T-helper 2 cell treated with Interferon-gamma antibody and Interleukin-4, amounts not matched to agents 5 μg/mL and 100 μg/mL, for 36 hours (primary cell): Measurements from ENCODE around the gene OR5K3.
"Not testable (repeated sequence)": the region's sequence is repeated elsewhere in the genome, so short reads cannot be mapped to it uniquely, and the experiment has no call there.

Experiments
- DNase-seq: peaks from one replicate; pipeline ENCODE4 v3.0.0; 2021; ENCODE audit warnings: low spot score
- H3K27ac Mint-ChIP-seq: one replicate; pipeline ENCODE4 v1.8.0; 2021; ENCODE audit warnings: mild to moderate bottlenecking, mixed read lengths
- H3K27me3 Mint-ChIP-seq: one replicate; pipeline ENCODE4 v1.8.0; 2021; ENCODE audit warnings: low read depth, mixed read lengths
- H3K36me3 Mint-ChIP-seq: one replicate; pipeline ENCODE4 v1.8.0; 2021; ENCODE audit warnings: low read depth, mixed read lengths
- H3K4me1 Mint-ChIP-seq: one replicate; pipeline ENCODE4 v1.8.0; 2021; ENCODE audit warnings: low read depth, mixed read lengths
- H3K4me3 Mint-ChIP-seq: one replicate; pipeline ENCODE4 v1.8.0; 2022; ENCODE audit warnings: mild to moderate bottlenecking, moderate library complexity, mixed read lengths
- H3K9me3 Mint-ChIP-seq: one replicate; pipeline ENCODE4 v1.8.0; 2021; ENCODE audit warnings: mixed read lengths

The OR5K3 gene

DNA sequence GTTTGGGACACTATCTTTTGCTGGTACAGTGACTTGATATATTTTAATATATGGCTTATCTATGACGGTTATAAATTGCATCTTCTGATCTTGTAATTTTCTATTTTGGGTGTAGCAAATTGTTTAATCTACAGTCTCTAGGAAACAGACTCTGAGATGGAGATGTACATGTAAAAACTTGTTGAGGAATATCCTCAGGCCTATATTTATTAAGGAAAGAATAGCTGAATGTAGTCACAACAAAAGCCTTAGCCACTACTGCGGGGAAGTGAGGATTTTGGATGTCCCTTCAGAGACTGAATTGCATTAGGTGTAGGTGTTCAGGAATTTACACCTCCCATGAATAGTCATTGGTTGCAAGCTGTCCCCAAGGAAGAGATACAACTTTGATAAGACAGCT is 13.8 kb upstream of the OR5K3 start:
- no peaks in the 10 kb centered on the region for H3K4me1 Mint-ChIP-seq
- peaks cover 23% of the 10 kb centered on the region for H3K27me3 Mint-ChIP-seq
- no peaks in the 10 kb centered on the region for H3K9me3 Mint-ChIP-seq
- H3K4me3 Mint-ChIP-seq = no peak overlapping the region
- H3K27ac Mint-ChIP-seq = no peak overlapping the region
- H3K36me3 Mint-ChIP-seq = no peaks in the 10 kb centered on the region
- no peak for DNase-seq

DNA sequence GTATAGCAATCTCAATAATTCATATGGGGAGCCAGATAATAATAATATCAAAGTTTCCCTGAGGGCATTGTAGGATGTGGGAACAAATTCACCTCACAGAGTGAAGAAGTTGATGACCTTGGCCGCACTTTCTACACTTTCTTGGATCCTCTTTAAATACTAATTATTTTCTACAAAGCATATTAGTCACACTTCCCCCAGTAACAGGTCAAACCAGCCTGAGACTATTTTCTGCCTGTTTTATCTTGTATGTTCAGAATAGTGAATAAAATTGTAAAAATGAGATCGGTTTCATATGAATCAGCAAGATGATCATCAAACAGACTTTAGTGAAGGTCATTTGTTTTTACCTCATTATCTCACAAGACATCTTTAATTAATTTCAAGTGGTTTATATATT is 2.3 kb upstream of the OR5K3 start:
- H3K27ac Mint-ChIP-seq = no peak overlapping the region

DNA sequence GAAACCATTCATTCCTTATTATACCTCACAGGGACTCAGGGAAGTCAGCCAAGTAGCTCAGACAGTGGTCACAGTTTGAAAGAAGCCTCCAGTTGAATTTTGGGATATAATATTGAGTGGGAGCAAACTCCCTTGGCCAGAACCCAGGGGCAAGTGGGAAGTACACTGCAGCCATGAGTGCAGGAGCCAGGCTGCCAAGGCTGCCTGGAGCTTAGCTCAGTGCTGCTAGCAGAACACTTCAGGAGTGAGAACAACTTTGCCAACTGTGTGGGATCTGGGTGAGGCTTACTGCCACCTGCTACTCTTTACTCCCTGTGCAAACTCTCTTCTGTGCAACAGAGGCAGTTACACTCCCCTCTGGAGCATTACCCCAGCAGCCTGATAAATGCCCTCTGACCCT is 4.6 kb downstream of the OR5K3 start:
- H3K4me1 Mint-ChIP-seq = peaks cover 1% of the 10 kb centered on the region
- peaks cover 24% of the 10 kb centered on the region for H3K27me3 Mint-ChIP-seq
- H3K27ac Mint-ChIP-seq = no peak overlapping the region
- no peak overlapping the region for H3K4me3 Mint-ChIP-seq
- no peak for DNase-seq
- peaks cover 3% of the 10 kb centered on the region for H3K36me3 Mint-ChIP-seq
- peaks cover 29% of the 10 kb centered on the region for H3K9me3 Mint-ChIP-seq

More for the DNA sequence above, 2.3 kb upstream of the OR5K3 start:
- Mint-ChIP-seq H3K36me3 (no peaks in the 10 kb centered on the region), H3K27me3 (peaks cover 37% of the 10 kb centered on the region), H3K9me3 (no peaks in the 10 kb centered on the region), H3K4me3 (no peak overlapping the region), H3K4me1 (no peaks in the 10 kb centered on the region)
- DNase-seq = no peak

DNA sequence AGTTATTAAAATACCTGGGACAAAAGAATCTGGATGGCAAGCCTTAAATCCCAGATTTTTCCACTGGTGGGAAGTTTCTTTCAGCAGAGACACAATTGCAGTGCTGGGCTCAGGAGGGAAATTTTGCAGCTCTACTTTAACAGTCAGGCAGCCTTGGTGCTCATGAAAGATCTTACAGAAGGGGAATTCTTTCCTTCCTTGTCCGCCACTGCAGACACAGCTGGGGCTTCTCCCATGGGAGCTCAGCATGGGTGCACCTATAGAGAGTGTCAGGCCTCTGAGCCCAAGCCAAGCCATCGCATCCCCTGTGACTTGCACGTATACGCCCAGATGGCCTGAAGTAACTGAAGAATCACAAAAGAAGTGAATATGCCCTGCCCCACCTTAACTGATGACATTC is 6.0 kb downstream of the OR5K3 start:
- DNase-seq, H3K27ac Mint-ChIP-seq, H3K4me1 Mint-ChIP-seq, H3K4me3 Mint-ChIP-seq, H3K36me3 Mint-ChIP-seq: not testable (repeated sequence)
- Mint-ChIP-seq H3K27me3 (peaks cover 21% of the 10 kb centered on the region), H3K9me3 (peaks cover 40% of the 10 kb centered on the region)

DNA sequence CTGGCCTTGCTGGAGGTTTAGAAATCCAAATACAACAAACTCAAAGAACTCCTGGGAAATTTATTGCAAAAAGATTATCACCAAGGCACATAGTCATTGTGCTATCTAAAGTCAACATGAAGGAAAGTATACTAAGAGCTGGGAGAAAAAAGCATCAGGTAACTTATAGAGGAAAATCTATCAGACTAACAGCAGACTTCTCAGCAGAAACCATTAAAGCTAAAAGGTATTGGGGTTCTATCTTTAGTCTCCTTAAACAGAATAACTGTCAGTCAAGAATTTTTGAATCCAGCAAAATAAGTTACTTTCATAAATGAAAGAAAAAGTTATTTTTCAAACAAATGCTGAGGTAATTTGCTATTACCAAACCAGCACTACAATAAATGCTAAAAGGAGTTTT is 8.0 kb downstream of the OR5K3 start:
- peaks cover 20% of the 10 kb centered on the region for H3K27me3 Mint-ChIP-seq

DNA sequence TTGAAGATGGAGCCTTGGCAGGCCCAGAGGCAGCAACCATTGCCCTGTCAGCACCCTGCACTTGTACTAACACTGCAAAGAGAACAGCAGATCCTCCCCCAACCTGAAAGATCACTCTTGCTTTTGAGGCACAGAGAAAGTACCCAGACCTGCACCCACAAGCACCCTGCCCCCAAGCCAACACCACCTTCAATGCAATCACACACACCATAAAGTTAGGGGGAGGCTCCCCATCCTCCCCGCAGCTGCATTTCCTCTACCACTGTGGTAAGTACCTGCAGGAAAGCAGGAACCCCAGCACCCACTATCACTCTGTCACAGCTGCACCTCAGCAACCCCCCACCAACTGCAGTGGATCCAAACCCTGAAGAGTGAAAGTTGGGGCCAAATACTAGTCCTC is 12.0 kb downstream of the OR5K3 start:
- Mint-ChIP-seq H3K4me1 (peaks cover 6% of the 10 kb centered on the region), H3K9me3 (peaks cover 79% of the 10 kb centered on the region), H3K27me3 (peaks cover 8% of the 10 kb centered on the region), H3K27ac (no peak overlapping the region), H3K36me3 (peaks cover 3% of the 10 kb centered on the region), H3K4me3 (no peak overlapping the region)
- DNase-seq = no peak

More for the DNA sequence above, 8.0 kb downstream of the OR5K3 start:
- peaks cover 55% of the 10 kb centered on the region for H3K9me3 Mint-ChIP-seq
- H3K36me3 Mint-ChIP-seq = peaks cover 3% of the 10 kb centered on the region
- no peak overlapping the region for H3K4me3 Mint-ChIP-seq
- DNase-seq = no peak
- peaks cover 4% of the 10 kb centered on the region for H3K4me1 Mint-ChIP-seq
- H3K27ac Mint-ChIP-seq = no peak overlapping the region

DNA sequence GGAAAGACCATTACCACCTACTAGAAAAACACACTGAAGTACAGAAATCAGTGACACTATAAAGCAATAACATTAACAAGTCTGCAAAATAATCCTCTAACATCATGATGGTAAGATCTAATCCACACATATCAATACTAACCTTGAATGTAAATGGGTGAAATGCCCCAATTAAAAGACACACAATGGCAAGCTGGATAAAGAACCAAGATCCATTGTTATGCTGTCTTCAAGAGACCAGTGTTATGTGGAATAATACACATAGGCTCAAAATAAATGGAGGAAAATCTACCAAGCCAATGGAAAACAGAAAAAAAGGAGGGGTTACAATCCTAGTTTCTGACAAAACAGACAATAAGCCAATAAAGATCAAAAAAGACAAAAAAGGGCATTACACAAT is 13.5 kb downstream of the OR5K3 start:
- Mint-ChIP-seq H3K27me3 (peaks cover 8% of the 10 kb centered on the region), H3K4me1 (peaks cover 6% of the 10 kb centered on the region), H3K4me3 (no peak overlapping the region), H3K27ac (no peak overlapping the region), H3K9me3 (peaks cover 70% of the 10 kb centered on the region), H3K36me3 (no peaks in the 10 kb centered on the region)
- no peak for DNase-seq

DNA sequence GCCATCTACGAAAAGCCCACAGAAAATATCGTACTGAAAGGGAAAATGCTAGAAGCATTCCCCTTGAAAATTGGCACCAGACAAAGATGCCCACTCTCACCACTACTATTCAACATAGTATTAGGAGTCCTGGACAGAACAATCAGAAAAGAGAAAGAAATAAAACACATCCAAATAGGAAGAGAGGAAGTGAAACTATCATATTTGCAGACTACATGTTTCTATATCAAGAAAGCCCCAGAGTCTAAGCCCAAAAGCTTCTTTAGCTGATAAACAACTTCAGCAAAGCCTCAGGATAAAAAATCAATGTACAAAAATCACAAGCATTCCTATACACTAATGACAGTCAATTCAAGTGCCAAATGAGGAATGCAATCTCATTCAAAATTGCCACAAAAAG is 15.6 kb downstream of the OR5K3 start:
- Mint-ChIP-seq H3K27me3 (peaks cover 3% of the 10 kb centered on the region), H3K9me3 (peaks cover 58% of the 10 kb centered on the region), H3K36me3 (no peaks in the 10 kb centered on the region)

DNA sequence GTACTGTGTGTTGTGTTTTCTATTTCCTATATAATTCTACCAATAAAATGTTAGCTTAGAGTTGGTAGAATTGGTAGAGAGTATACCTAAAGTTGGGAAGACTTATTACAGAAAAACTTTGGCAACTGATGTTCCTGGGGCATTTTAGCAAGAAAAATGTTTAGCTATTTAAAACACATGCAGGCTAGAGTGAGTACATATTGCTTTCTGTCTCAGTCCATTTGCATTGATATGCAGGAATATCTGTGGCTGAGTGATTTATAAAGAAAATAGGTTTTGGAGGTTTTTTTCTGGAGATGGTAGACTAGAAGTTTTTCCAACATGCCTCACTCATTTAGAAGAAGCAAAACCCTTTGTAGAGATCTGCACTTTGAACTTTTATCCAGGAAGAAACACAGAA is 42.1 kb downstream of the OR5K3 start:
- H3K4me3 Mint-ChIP-seq = no peak overlapping the region
- peaks cover 37% of the 10 kb centered on the region for H3K9me3 Mint-ChIP-seq
- no peak overlapping the region for H3K27ac Mint-ChIP-seq
- no peak for DNase-seq
- H3K36me3 Mint-ChIP-seq = no peaks in the 10 kb centered on the region
- peaks cover 9% of the 10 kb centered on the region for H3K27me3 Mint-ChIP-seq
- no peaks in the 10 kb centered on the region for H3K4me1 Mint-ChIP-seq

More for the DNA sequence above, 15.6 kb downstream of the OR5K3 start:
- no peak for DNase-seq
- H3K27ac Mint-ChIP-seq = no peak overlapping the region
- H3K4me3 Mint-ChIP-seq = no peak overlapping the region
- H3K4me1 Mint-ChIP-seq = peaks cover 2% of the 10 kb centered on the region

DNA sequence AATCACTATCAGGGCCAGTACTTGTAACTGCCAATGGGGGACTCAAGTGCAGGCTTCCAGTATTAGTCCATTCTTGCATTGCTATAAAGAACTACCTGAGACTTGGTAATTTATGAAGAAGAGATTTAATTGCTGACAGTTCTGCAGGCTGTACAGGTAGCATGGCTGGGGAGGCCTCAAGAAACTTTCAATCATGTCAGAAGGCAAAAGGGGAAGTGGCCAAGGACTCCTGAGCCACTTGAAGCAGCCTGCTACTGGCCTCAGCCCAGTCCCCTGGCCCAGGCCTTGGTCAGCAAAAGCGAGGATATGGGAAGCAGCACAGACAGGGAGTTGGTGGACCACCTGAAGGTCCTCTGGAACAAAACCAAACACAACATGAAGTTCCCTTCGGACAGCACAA is 43.3 kb downstream of the OR5K3 start:
- no peak overlapping the region for H3K4me3 Mint-ChIP-seq
- peaks cover 30% of the 10 kb centered on the region for H3K9me3 Mint-ChIP-seq
- peaks cover 9% of the 10 kb centered on the region for H3K27me3 Mint-ChIP-seq
- no peak overlapping the region for H3K27ac Mint-ChIP-seq
- H3K4me1 Mint-ChIP-seq = no peaks in the 10 kb centered on the region
- H3K36me3 Mint-ChIP-seq = no peaks in the 10 kb centered on the region
- no peak for DNase-seq

DNA sequence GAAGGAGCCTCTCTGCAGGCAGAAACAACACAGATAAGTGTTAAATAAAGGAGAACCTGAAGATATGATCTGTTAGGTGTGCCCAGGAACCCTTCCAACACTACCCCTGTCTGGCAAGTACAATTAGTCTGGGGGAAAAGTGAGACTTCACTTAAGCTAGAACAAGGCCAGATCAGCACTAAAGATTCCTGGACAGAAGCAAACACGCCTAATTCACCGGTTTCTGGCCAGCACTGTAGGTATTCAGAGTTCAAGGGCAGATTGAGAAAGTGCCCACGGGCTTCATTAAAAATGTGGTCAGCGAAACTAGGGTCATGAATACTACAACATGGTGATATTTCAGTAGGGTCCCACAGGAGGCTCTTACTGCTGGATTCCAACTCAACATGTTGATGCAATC is 43.9 kb downstream of the OR5K3 start:
- Mint-ChIP-seq H3K4me1 (no peaks in the 10 kb centered on the region), H3K27ac (no peak overlapping the region), H3K4me3 (no peak overlapping the region), H3K27me3 (peaks cover 9% of the 10 kb centered on the region), H3K36me3 (no peaks in the 10 kb centered on the region), H3K9me3 (peaks cover 24% of the 10 kb centered on the region)
- no peak for DNase-seq

DNA sequence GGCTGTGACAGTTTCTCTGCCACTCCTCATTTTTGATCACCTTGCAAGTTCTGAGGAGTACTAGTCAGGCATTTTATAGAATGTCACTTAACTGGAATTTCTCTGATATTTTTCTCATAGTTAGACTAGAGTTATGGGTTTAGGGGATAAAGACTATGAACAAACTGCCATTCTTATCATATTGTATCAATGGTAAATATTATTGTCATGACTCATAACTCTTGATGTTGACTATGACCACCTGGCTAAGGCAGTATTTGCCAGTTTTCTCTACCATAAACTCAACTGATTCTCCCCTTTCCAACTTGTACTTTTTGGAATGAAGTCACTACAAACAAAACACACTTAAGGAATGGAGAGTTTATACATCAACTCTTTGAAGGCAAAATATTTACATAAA is 49.8 kb downstream of the OR5K3 start:
- peaks cover 36% of the 10 kb centered on the region for H3K27me3 Mint-ChIP-seq
- H3K4me3 Mint-ChIP-seq = no peak overlapping the region
- no peaks in the 10 kb centered on the region for H3K4me1 Mint-ChIP-seq
- no peak for DNase-seq
- no peaks in the 10 kb centered on the region for H3K9me3 Mint-ChIP-seq
- no peak overlapping the region for H3K27ac Mint-ChIP-seq
- no peaks in the 10 kb centered on the region for H3K36me3 Mint-ChIP-seq
